OCI-LY7 (cell line): Measurements from ENCODE around the gene RBBP4.

ENCODE experiments used
- EZH2phosphoT487 ChIP-seq: fragments of 200-600 bp; sonication (generic); IDR thresholded peaks from 2 replicates; pipeline ENCODE4 v1.6.1; 2018; ENCODE audit warnings: low read depth, borderline replicate concordance, mild to moderate bottlenecking, mixed run types, antibody characterized with exemption, low read length, moderate library complexity, mixed read lengths
- TF ChIP-seq, protein P1 (sequence below): fragments of 200-600 bp; sonication (generic); conservative IDR thresholded peaks from 2 replicates; pipeline ENCODE4 v1.5.1; 2014; ENCODE audit warnings: mild to moderate bottlenecking, antibody characterized with exemption, low read length, moderate library complexity, mixed read lengths

DNA sequence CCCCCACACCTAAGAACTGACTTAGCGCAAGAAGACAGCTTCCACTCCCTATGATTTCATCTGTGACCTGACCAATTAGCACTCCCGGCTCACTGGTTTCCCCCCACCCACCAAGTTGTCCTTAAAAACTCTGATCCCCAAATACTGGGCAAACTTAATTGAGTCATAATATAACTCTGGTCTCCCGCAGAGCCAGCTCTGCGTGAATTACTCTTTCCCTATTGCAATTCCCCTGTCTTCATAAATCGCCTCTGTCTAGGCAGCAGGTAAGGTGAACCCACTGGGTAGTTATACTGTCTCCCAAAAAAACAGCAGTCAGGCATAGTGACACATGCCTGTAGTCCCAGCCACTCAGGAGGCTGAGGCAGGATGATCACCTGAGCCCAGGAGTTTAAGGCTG, 37.5 kb upstream of the RBBP4 start:
- TF ChIP-seq, protein P1, sequence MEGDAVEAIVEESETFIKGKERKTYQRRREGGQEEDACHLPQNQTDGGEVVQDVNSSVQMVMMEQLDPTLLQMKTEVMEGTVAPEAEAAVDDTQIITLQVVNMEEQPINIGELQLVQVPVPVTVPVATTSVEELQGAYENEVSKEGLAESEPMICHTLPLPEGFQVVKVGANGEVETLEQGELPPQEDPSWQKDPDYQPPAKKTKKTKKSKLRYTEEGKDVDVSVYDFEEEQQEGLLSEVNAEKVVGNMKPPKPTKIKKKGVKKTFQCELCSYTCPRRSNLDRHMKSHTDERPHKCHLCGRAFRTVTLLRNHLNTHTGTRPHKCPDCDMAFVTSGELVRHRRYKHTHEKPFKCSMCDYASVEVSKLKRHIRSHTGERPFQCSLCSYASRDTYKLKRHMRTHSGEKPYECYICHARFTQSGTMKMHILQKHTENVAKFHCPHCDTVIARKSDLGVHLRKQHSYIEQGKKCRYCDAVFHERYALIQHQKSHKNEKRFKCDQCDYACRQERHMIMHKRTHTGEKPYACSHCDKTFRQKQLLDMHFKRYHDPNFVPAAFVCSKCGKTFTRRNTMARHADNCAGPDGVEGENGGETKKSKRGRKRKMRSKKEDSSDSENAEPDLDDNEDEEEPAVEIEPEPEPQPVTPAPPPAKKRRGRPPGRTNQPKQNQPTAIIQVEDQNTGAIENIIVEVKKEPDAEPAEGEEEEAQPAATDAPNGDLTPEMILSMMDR, result no peak
- TF ChIP-seq EZH2phosphoT487, result no peak
